Activated naive CD8-positive, alpha-beta T cell treated with anti-CD3 and anti-CD28 coated beads for 36 hours (primary cell): ENCODE results near the gene METTL9. TPM values are rescaled to one million over a fixed set of nuclear protein-coding genes. Genes with fewer than 3 reads are reported as not detected.
"Not testable (repeated sequence)": the region's sequence is repeated elsewhere in the genome, so short reads cannot be mapped to it uniquely, and the experiment has no call there.

Experiments
- DNase-seq: peaks from one replicate; pipeline ENCODE4 v3.0.0; 2021
- H3K27ac Mint-ChIP-seq: one replicate; pipeline ENCODE4 v1.8.0; 2022; ENCODE audit warnings: mild to moderate bottlenecking, moderate library complexity, mixed read lengths
- H3K27me3 Mint-ChIP-seq: one replicate; pipeline ENCODE4 v1.8.0; 2022; ENCODE audit warnings: mild to moderate bottlenecking, mixed read lengths
- H3K36me3 Mint-ChIP-seq: one replicate; pipeline ENCODE4 v1.8.0; 2021; ENCODE audit warnings: mild to moderate bottlenecking, mixed read lengths
- H3K4me1 Mint-ChIP-seq: one replicate; pipeline ENCODE4 v1.8.0; 2021; ENCODE audit warnings: mixed read lengths
- H3K4me3 Mint-ChIP-seq: one replicate; pipeline ENCODE4 v1.8.0; 2022; ENCODE audit warnings: mild to moderate bottlenecking, moderate library complexity, mixed read lengths
- H3K9me3 Mint-ChIP-seq: one replicate; pipeline ENCODE4 v1.8.0; 2022; ENCODE audit warnings: mixed read lengths
- total RNA-seq, 2 experiments: library from RNA; stranded (reverse); gene quantifications; one replicate each; pipeline ENCODE4 v1.2.3, GENCODE V29; 2021

METTL9 gene
- total RNA-seq, 2 experiments from 2014 or later: 99.5 to 102 TPM

GRCh38 chr16:21565861-21566669, 33.3 kb upstream of the METTL9 start:
- DNase-seq: no peak
- H3K27ac Mint-ChIP-seq: no peak overlapping the region
- H3K4me3 Mint-ChIP-seq: no peak overlapping the region
- H3K9me3 Mint-ChIP-seq: no peaks in the 10 kb centered on the region
- no peaks in the 10 kb centered on the region for H3K36me3 Mint-ChIP-seq
- peaks cover 3% of the 10 kb centered on the region for H3K27me3 Mint-ChIP-seq
- H3K4me1 Mint-ChIP-seq: peaks cover 3% of the 10 kb centered on the region

DNA sequence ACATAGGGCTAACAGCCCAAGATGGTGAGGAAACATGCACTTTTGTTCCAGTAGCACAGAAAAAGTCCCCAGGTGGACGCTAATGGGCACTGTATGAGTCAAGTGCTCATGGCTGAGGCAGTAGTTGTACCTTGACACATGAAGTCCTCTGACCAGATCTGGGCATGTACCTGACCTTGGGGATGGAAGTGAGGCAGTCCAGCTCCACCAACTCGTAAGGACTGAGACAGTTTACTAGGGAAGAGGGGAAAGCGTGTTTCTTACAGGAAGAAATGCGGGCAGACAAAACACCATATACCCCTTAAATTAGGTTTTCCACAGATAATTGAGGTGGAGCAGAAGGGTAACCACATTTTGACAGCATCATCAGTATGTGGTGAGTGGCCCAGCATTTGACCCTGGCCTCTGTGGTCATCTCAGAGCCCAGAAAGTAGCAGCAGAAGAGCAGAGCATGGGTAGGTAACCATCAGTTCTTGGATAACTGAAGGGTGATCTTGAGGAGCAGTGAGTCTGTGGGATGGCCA, 32.4 kb upstream of the METTL9 start:
- DNase-seq: no peak
- Mint-ChIP-seq H3K9me3 (no peaks in the 10 kb centered on the region), H3K4me3 (no peak overlapping the region), H3K4me1 (peaks cover 3% of the 10 kb centered on the region), H3K27ac (no peak overlapping the region), H3K27me3 (peaks cover 3% of the 10 kb centered on the region), H3K36me3 (no peaks in the 10 kb centered on the region)

DNA sequence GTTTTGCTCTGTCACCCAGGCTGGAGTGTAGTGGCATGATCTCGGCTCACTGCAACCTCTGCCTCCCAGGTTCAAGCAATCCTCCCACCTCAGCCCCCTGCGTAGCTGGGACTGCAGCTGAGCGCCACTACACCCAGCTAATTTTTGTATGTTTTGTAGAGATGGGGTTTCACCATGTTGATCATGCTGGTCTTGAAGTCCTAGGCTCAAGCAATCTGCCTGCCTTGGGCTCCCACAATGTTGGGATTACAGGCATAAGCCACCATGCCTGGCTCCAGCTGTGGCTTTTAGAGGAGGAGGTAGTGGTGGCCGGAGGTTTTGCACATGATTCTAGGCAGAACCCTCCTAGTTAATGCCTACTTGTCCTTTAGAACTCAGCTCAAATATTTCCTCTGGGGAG, 31.9 kb upstream of the METTL9 start:
- not testable (repeated sequence) for H3K4me1 Mint-ChIP-seq, H3K4me3 Mint-ChIP-seq, H3K36me3 Mint-ChIP-seq, DNase-seq, H3K27ac Mint-ChIP-seq, H3K9me3 Mint-ChIP-seq, H3K27me3 Mint-ChIP-seq

DNA sequence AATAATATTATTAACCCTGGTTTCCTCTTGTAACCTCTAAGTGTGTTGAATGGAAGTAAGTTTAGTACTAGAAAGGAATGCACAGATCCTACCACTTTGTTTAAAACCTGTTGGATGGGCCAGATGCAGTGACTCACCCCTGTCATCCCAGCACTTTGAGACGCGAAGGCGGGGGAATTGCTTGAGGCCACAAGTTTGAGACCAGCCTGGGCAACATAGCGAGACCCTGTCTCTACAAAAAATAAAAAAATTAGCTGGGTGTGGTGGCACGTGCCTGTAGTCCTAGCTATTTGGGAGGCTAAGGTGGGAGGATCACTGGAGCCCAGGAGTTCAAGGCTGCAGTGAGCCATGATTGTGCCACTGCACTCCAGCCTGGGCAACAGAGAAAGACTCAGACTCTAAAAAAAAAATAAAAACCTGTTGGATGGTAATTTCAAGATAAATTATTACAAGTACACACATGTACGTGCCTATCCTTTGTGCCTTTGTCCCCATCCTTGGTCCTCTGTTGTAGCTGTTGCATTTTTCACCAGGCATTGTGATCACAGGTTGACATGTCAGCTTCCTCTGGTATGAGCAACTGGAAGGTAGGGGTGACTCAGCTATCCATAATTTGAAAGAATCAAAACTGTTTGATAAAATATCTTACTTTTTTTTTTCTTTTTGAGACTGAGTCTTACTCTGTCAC, 30.7 kb upstream of the METTL9 start:
- DNase-seq: no peak
- peaks cover 3% of the 10 kb centered on the region for H3K4me1 Mint-ChIP-seq
- no peak overlapping the region for H3K4me3 Mint-ChIP-seq
- H3K36me3 Mint-ChIP-seq: no peaks in the 10 kb centered on the region
- H3K27me3 Mint-ChIP-seq: peaks cover 3% of the 10 kb centered on the region
- H3K27ac Mint-ChIP-seq: no peak overlapping the region
- no peaks in the 10 kb centered on the region for H3K9me3 Mint-ChIP-seq

DNA sequence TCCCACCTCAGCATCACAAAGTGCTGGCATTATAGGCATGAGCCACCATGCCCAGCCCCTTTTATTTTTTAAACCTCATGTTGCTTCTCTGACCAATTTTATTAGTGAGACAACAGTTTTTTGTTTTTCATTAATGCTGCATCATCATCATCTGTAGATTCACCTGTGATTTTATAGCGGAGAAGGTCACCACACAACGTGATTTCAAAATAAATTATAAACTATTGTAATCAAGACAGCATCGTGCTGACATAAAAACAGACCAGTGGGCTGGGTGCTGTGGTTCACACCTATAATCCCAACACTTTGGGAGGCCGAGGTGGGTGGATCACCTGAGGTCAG, 28.7 kb upstream of the METTL9 start:
- no peak for DNase-seq
- H3K36me3 Mint-ChIP-seq: no peaks in the 10 kb centered on the region
- no peak overlapping the region for H3K27ac Mint-ChIP-seq
- no peak overlapping the region for H3K4me3 Mint-ChIP-seq
- peaks cover 3% of the 10 kb centered on the region for H3K27me3 Mint-ChIP-seq
- no peaks in the 10 kb centered on the region for H3K9me3 Mint-ChIP-seq
- peaks cover 3% of the 10 kb centered on the region for H3K4me1 Mint-ChIP-seq

- not testable (repeated sequence) for H3K36me3 Mint-ChIP-seq, H3K9me3 Mint-ChIP-seq, H3K27me3 Mint-ChIP-seq, H3K4me1 Mint-ChIP-seq, DNase-seq, H3K4me3 Mint-ChIP-seq, H3K27ac Mint-ChIP-seq
These were observed 25.9 kb upstream of the METTL9 start for GRCh38 chr16:21573506-21573905.

- Mint-ChIP-seq H3K36me3 (no peaks in the 10 kb centered on the region), H3K4me1 (no peaks in the 10 kb centered on the region), H3K9me3 (no peaks in the 10 kb centered on the region), H3K27ac (no peak overlapping the region), H3K27me3 (peaks cover 3% of the 10 kb centered on the region), H3K4me3 (no peak overlapping the region)
- no peak for DNase-seq
These were observed 25.0 kb upstream of the METTL9 start for GRCh38 chr16:21574372-21574771.

DNA sequence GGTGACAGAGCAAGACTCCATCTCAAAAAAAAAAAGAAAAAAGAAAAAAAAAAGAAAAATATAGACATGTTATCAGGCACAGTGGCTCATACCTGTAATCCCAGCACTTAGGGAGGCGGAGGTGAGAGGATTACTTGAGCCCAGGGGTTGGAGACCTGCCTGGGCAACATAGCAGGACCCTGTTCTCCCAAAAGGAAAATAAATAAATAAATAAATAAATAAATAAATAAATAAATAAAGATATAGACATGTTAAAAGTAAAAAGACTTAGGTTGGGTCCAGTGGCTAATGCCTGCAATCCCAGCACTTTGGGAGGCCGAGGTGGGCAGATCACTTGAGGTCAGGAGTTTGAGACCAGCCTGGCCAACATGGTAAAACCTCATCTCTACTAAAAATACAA, 23.1 kb upstream of the METTL9 start:
- not testable (repeated sequence) for H3K4me3 Mint-ChIP-seq, H3K27ac Mint-ChIP-seq, H3K9me3 Mint-ChIP-seq, DNase-seq, H3K27me3 Mint-ChIP-seq, H3K36me3 Mint-ChIP-seq, H3K4me1 Mint-ChIP-seq

- not testable (repeated sequence) for H3K4me1 Mint-ChIP-seq, H3K27me3 Mint-ChIP-seq, DNase-seq, H3K9me3 Mint-ChIP-seq, H3K27ac Mint-ChIP-seq, H3K4me3 Mint-ChIP-seq, H3K36me3 Mint-ChIP-seq
These were observed 21.9 kb upstream of the METTL9 start for GRCh38 chr16:21577487-21577886.

GRCh38 chr16:21578311-21578710, 21.1 kb upstream of the METTL9 start:
- H3K4me3 Mint-ChIP-seq, H3K27me3 Mint-ChIP-seq, H3K27ac Mint-ChIP-seq, DNase-seq, H3K4me1 Mint-ChIP-seq, H3K36me3 Mint-ChIP-seq, H3K9me3 Mint-ChIP-seq: not testable (repeated sequence)

- H3K27ac Mint-ChIP-seq, H3K4me1 Mint-ChIP-seq: not testable (repeated sequence)
These were observed 19.2 kb upstream of the METTL9 start for GRCh38 chr16:21580131-21580530.

DNA sequence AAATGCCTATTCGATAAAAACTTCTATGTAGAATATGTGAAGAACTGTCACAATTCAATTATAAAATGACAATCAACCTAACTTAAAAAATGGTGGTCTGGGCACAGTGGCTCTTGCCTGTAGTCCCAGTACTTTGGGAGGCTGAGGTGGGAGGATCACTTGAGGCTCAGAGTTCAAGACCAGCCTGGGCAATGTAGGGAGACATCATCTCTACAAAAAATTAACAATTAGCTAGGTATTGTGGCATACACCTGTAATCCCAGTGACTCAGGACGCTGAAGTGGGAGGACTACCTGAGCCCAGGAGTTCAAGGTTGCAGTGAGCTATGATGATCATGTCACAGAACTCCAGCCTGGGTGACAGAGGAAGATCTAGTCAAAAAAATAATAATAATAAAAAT, 18.6 kb upstream of the METTL9 start:
- Mint-ChIP-seq H3K36me3 (no peaks in the 10 kb centered on the region), H3K27me3 (no peaks in the 10 kb centered on the region), H3K9me3 (no peaks in the 10 kb centered on the region), H3K27ac (no peak overlapping the region), H3K4me1 (peaks cover 2% of the 10 kb centered on the region), H3K4me3 (no peak overlapping the region)
- no peak for DNase-seq

More at GRCh38 chr16:21580131-21580530, 19.2 kb upstream of the METTL9 start:
- not testable (repeated sequence) for H3K36me3 Mint-ChIP-seq, DNase-seq, H3K4me3 Mint-ChIP-seq, H3K9me3 Mint-ChIP-seq, H3K27me3 Mint-ChIP-seq

DNA sequence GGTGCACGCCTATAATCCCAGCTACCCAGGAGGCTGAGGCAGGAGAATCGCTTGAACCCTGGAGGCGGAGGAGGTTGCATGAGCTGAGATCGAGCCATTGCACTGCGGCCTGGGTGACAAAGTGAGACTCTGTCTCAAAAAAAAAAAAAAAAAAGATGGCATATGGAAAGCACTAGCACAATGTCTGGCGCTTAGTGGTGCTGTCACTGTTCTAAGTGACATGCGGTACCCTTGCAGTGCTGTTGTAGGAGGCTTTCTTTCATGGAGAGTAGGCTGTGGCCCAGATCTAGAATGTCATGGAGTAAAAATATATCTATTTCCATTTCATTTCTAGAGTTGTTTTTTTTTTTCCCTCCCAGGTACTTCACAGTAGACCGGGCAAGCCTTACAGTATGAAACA, 14.6 kb upstream of the METTL9 start:
- DNase-seq: no peak
- Mint-ChIP-seq H3K4me1 (peaks cover 2% of the 10 kb centered on the region), H3K27me3 (no peaks in the 10 kb centered on the region), H3K9me3 (no peaks in the 10 kb centered on the region), H3K36me3 (no peaks in the 10 kb centered on the region), H3K27ac (no peak overlapping the region), H3K4me3 (no peak overlapping the region)

GRCh38 chr16:21588593-21588992, 10.8 kb upstream of the METTL9 start:
- H3K4me1 Mint-ChIP-seq, H3K4me3 Mint-ChIP-seq, H3K9me3 Mint-ChIP-seq, DNase-seq, H3K36me3 Mint-ChIP-seq, H3K27me3 Mint-ChIP-seq: not testable (repeated sequence)
- peak overlapping the region; percentile 63 for H3K27ac Mint-ChIP-seq

- Mint-ChIP-seq H3K36me3 (no peaks in the 10 kb centered on the region), H3K4me1 (no peaks in the 10 kb centered on the region), H3K4me3 (no peak overlapping the region), H3K9me3 (no peaks in the 10 kb centered on the region), H3K27me3 (no peaks in the 10 kb centered on the region), H3K27ac (no peak overlapping the region)
- no peak for DNase-seq
These were observed 9.8 kb upstream of the METTL9 start for GRCh38 chr16:21589551-21589950.

DNA sequence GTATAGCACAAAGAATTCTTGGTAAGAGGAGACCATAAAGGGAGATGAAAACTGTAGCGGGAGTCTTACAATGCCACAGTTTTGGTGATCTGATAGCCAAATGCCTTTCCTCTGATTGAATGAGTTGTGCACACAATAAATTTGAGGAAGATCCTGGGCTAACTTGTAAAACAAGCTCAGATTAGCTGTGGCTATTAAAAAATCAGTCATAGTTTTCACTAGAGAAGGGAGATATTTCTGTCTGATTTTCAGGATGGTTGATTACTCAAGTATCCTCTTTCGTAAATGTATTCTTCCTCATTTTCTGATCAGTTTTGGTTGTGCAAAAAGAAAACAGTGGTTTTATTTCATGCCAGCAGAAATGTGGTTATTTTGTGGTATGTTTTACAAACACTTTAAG, 9.1 kb upstream of the METTL9 start:
- H3K27ac Mint-ChIP-seq: no peak overlapping the region
- DNase-seq: no peak
- H3K9me3 Mint-ChIP-seq: no peaks in the 10 kb centered on the region
- H3K4me1 Mint-ChIP-seq: no peaks in the 10 kb centered on the region
- no peaks in the 10 kb centered on the region for H3K36me3 Mint-ChIP-seq
- no peak overlapping the region for H3K4me3 Mint-ChIP-seq
- H3K27me3 Mint-ChIP-seq: no peaks in the 10 kb centered on the region
